ENCODE measurements around the gene IMMP2L.

DNA sequence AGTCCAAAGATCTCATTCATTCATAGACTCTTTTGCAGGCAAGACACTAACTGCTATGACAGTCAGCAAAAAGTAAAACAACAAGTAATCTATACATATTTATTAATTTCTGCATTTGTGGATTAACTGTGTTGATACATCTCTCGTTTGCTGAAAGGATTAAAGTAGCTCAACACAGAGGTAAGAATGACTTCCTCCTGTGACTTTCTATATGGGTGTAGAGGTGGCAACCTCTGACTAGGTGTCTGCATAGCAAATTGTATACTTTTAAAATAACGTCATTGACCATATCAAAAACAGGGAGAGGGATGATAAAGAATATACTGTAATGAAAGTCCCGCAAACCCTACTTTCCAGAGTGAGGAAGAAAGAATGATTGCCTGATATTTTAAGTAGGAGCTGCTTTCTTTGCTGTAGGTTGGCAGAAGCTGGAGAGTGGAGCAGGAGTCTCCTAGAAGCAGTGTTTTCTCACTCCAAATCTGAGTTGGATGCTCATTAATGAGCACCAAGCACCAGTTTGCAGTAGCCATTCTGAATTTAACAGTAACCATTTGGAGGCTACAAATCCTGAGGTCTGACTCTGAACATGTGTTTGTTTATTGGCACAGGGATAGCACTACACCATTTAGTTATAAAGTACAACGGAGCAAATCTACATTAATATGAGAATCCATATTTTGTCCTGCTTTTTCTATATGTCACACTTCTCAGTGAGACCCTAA, 480.6 kb downstream of the IMMP2L start:
- TF ChIP-seq EP300 (IDR thresholded peaks at IDR 0.05), result no peak
- TF ChIP-seq, protein P1, sequence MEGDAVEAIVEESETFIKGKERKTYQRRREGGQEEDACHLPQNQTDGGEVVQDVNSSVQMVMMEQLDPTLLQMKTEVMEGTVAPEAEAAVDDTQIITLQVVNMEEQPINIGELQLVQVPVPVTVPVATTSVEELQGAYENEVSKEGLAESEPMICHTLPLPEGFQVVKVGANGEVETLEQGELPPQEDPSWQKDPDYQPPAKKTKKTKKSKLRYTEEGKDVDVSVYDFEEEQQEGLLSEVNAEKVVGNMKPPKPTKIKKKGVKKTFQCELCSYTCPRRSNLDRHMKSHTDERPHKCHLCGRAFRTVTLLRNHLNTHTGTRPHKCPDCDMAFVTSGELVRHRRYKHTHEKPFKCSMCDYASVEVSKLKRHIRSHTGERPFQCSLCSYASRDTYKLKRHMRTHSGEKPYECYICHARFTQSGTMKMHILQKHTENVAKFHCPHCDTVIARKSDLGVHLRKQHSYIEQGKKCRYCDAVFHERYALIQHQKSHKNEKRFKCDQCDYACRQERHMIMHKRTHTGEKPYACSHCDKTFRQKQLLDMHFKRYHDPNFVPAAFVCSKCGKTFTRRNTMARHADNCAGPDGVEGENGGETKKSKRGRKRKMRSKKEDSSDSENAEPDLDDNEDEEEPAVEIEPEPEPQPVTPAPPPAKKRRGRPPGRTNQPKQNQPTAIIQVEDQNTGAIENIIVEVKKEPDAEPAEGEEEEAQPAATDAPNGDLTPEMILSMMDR (IDR thresholded peaks at IDR 0.05), result no peak
- TF ChIP-seq POLR2A (IDR thresholded peaks at IDR 0.05; ENCODE audit: low read depth), result no peak
- TF ChIP-seq POLR2AphosphoS5 (IDR thresholded peaks at IDR 0.05), result no peak

All from esophagus muscularis mucosa (tissue), 4 donors.